Suprapubic skin (tissue), 4 donors: ENCODE results near the gene ADAMTS2. TPM values are rescaled to one million over a fixed set of nuclear protein-coding genes. Genes with fewer than 3 reads are reported as not detected.

Experiments used
- DNase-seq, 2 donors: peaks; one replicate each; pipeline ENCODE4 v3.0.0-alpha.2; 2019; ENCODE audit warnings: low spot score in 2 of 2
- H3K27ac ChIP-seq: fragments of 200-600 bp; sonication (generic); one replicate; pipeline ENCODE4 v1.5.1; 2019
- H3K27me3 ChIP-seq: fragments of 200-600 bp; sonication (generic); one replicate; pipeline ENCODE4 v1.5.1; 2019
- H3K36me3 ChIP-seq: fragments of 200-600 bp; sonication (generic); one replicate; pipeline ENCODE4 v1.5.1; 2019
- H3K4me1 ChIP-seq: fragments of 200-600 bp; sonication (generic); one replicate; pipeline ENCODE4 v1.5.1; 2019
- H3K4me3 ChIP-seq: fragments of 200-600 bp; sonication (generic); one replicate; pipeline ENCODE4 v1.5.1; 2019; ENCODE audit warnings: mild to moderate bottlenecking
- H3K9me3 ChIP-seq: fragments of 200-600 bp; sonication (generic); one replicate; pipeline ENCODE4 v1.5.1; 2019
- CTCF ChIP-seq, 2 donors: fragments of 200-600 bp in 1 of 2; fragments of 450-650 bp in 1 of 2; sonication (generic) in 1 of 2; IDR thresholded peaks; one replicate each; pipeline ENCODE4 v1.5.1; 2016 to 2019; ENCODE audit warnings: antibody characterized with exemption in 2 of 2, mild to moderate bottlenecking in 1 of 2, moderate library complexity in 1 of 2
- EP300 ChIP-seq: sonication (generic); formaldehyde crosslinking; IDR thresholded peaks from one replicate; pipeline ENCODE4 v1.6.1; 2017; ENCODE audit warnings: antibody characterized with exemption
- POLR2A ChIP-seq, 2 donors: fragments of 450-650 bp; IDR thresholded peaks; one replicate each; pipeline ENCODE4 v1.6.1; 2017; ENCODE audit warnings: antibody characterized with exemption in 2 of 2, mild to moderate bottlenecking in 2 of 2, moderate library complexity in 2 of 2
- POLR2AphosphoS5 ChIP-seq, 3 donors: sonication (generic); formaldehyde crosslinking; IDR thresholded peaks; one replicate each; pipeline ENCODE4 v1.6.1; 2017; ENCODE audit warnings: antibody characterized with exemption in 3 of 3
- WGBS: methylation state at CpG from one replicate; pipeline ENCODE4 v1.1.5; 2018; 5-methylcytosine and 5-hydroxymethylcytosine counted together
- total RNA-seq, 4 donors: library from RNA; depleted of rRNA; stranded (reverse); fragments of >200 nt; gene quantifications; one replicate each; pipeline ENCODE4 v1.1.0, GENCODE V29; 2016

The ADAMTS2 gene
- total RNA-seq, 4 donors from 2014 or later: 3.1 to 5.5 (median 4.3) TPM

GRCh38 chr5:179345183-179345432, 153 bp downstream of the ADAMTS2 start:
- Histone ChIP-seq H3K36me3 (no peaks in the 10 kb centered on the region), H3K27ac (peak overlapping the region; percentile 75), H3K4me1 (peaks cover 38% of the 10 kb centered on the region), H3K4me3 (peak overlapping the region; percentile 74), H3K27me3 (peaks cover 62% of the 10 kb centered on the region), H3K9me3 (no peaks in the 10 kb centered on the region)
- 0% methylated on average over 1 of the region's 36 CpGs for WGBS
- DNase-seq: no peak
- TF ChIP-seq POLR2AphosphoS5 (IDR thresholded peaks at IDR 0.05) (no peak), POLR2A (IDR thresholded peaks at IDR 0.05) (no peak)

GRCh38 chr5:179344431-179345182, 654 bp downstream of the ADAMTS2 start:
- H3K27ac ChIP-seq: peak overlapping the region; percentile 75
- peaks cover 38% of the 10 kb centered on the region for H3K4me1 ChIP-seq
- H3K27me3 ChIP-seq: peaks cover 57% of the 10 kb centered on the region
- H3K36me3 ChIP-seq: no peaks in the 10 kb centered on the region
- no peaks in the 10 kb centered on the region for H3K9me3 ChIP-seq
- WGBS: under 1% methylated on average over 21 of the region's 85 CpGs
- peak overlapping the region; percentile 74 for H3K4me3 ChIP-seq
- DNase-seq: no peak
- TF ChIP-seq CTCF (IDR thresholded peaks at IDR 0.05) (no peak), EP300 (no peak), POLR2AphosphoS5 (IDR thresholded peaks at IDR 0.05) (no peak), POLR2A (IDR thresholded peaks at IDR 0.05) (no peak)

- H3K9me3 ChIP-seq: no peaks in the 10 kb centered on the region
- 0% methylated on average over 1 of the region's 63 CpGs for WGBS
- H3K27ac ChIP-seq: peak overlapping the region; percentile 75
- TF ChIP-seq CTCF (IDR thresholded peaks at IDR 0.05) (peak in 1 of 2 donors; percentile 47), POLR2AphosphoS5 (IDR thresholded peaks at IDR 0.05) (no peak), EP300 (no peak), POLR2A (IDR thresholded peaks at IDR 0.05) (no peak)
- no peaks in the 10 kb centered on the region for H3K36me3 ChIP-seq
- no peak for DNase-seq
- H3K4me1 ChIP-seq: peaks cover 38% of the 10 kb centered on the region
- H3K4me3 ChIP-seq: peak overlapping the region; percentile 74
- H3K27me3 ChIP-seq: peaks cover 54% of the 10 kb centered on the region
Observed at GRCh38 chr5:179343719-179344430, 1.4 kb downstream of the ADAMTS2 start.

- no peaks in the 10 kb centered on the region for H3K9me3 ChIP-seq
- peak overlapping the region; percentile 74 for H3K4me3 ChIP-seq
- peaks cover 38% of the 10 kb centered on the region for H3K4me1 ChIP-seq
- 23% methylated on average over 9 of the region's 20 CpGs for WGBS
- no peak overlapping the region for H3K27ac ChIP-seq
- no peak for DNase-seq
- no peaks in the 10 kb centered on the region for H3K36me3 ChIP-seq
- no peak for TF ChIP-seq POLR2AphosphoS5 (IDR thresholded peaks at IDR 0.05)
- TF ChIP-seq POLR2A (IDR thresholded peaks at IDR 0.05): no peak
- no peak for TF ChIP-seq CTCF (IDR thresholded peaks at IDR 0.05)
- no peak for TF ChIP-seq EP300
- H3K27me3 ChIP-seq: peaks cover 54% of the 10 kb centered on the region
Observed at GRCh38 chr5:179343021-179343718, 2.1 kb downstream of the ADAMTS2 start.

GRCh38 chr5:179342577-179342976, 2.7 kb downstream of the ADAMTS2 start:
- 60% methylated on average over 10 of the region's 13 CpGs for WGBS

More at GRCh38 chr5:179342577-179342976, 2.7 kb downstream of the ADAMTS2 start:
- no peak for DNase-seq
- no peaks in the 10 kb centered on the region for H3K9me3 ChIP-seq
- no peak for TF ChIP-seq CTCF (IDR thresholded peaks at IDR 0.05)
- no peaks in the 10 kb centered on the region for H3K36me3 ChIP-seq
- H3K27me3 ChIP-seq: peaks cover 54% of the 10 kb centered on the region
- peak overlapping the region; percentile 74 for H3K4me3 ChIP-seq
- no peak overlapping the region for H3K27ac ChIP-seq
- peaks cover 38% of the 10 kb centered on the region for H3K4me1 ChIP-seq
